Breast epithelium (tissue), 3 donors: Measurements from ENCODE around the gene GET4.
"Not testable (repeated sequence)": the region's sequence is repeated elsewhere in the genome, so short reads cannot be mapped to it uniquely, and the experiment has no call there.

Source experiments
- POLR2A ChIP-seq: fragments of 450-650 bp; IDR thresholded peaks from one replicate; pipeline ENCODE4 v1.6.1; 2016; ENCODE audit warnings: antibody characterized with exemption, mild to moderate bottlenecking, moderate library complexity
- POLR2AphosphoS5 ChIP-seq, 3 donors: sonication (generic); formaldehyde crosslinking; IDR thresholded peaks; one replicate each; pipeline ENCODE4 v1.6.1; 2017; ENCODE audit warnings: antibody characterized with exemption in 3 of 3

GRCh38 chr7:872685-873084 is 3.7 kb upstream of the GET4 start:
- TF ChIP-seq POLR2A; POLR2AphosphoS5 (IDR thresholded peaks at IDR 0.05): not testable (repeated sequence)
